Peyer's patch (tissue), 4 donors: ENCODE measurements around the gene UACA. TPM values are rescaled to one million over a fixed set of nuclear protein-coding genes. Genes with fewer than 3 reads are reported as not detected.
A peak's percentile ranks its signal among the peaks of the same experiment; 100 is the strongest.
"Not testable (repeated sequence)": the region's sequence is repeated elsewhere in the genome, so short reads cannot be mapped to it uniquely, and the experiment has no call there.

Experiments
- DNase-seq, 3 donors: peaks; one replicate each; pipeline ENCODE4 v3.0.0-alpha.2; 2017 to 2019
- H3K27ac ChIP-seq, 4 donors: fragments of 200-600 bp; sonication (generic); one replicate each; pipeline ENCODE4 v1.5.1; 2016 to 2019
- H3K27me3 ChIP-seq, 2 donors: fragments of 200-600 bp; sonication (generic); one replicate each; pipeline ENCODE4 v1.5.1; 2019
- H3K36me3 ChIP-seq, 3 donors: fragments of 200-600 bp; sonication (generic); one replicate each; pipeline ENCODE4 v1.5.1; 2016 to 2019
- H3K4me1 ChIP-seq, 4 donors: fragments of 200-600 bp; sonication (generic); one replicate each; pipeline ENCODE4 v1.5.1; 2016 to 2019
- H3K4me3 ChIP-seq, 4 donors: fragments of 200-600 bp; sonication (generic); 1 replicate in 3 of 4; 2 replicates in 1 of 4; pipeline ENCODE4 v1.5.1; 2016 to 2019; ENCODE audit warnings: mild to moderate bottlenecking in 1 of 4
- H3K9me3 ChIP-seq, 4 donors: fragments of 200-600 bp; sonication (generic); one replicate each; pipeline ENCODE4 v1.5.1; 2016 to 2019; ENCODE audit warnings: mild to moderate bottlenecking in 1 of 4
- POLR2A ChIP-seq, 2 donors: fragments of 450-650 bp; IDR thresholded peaks; one replicate each; pipeline ENCODE4 v1.5.1; 2017; ENCODE audit warnings: antibody characterized with exemption in 2 of 2, mild to moderate bottlenecking in 2 of 2, moderate library complexity in 2 of 2
- total RNA-seq, 4 donors: library from RNA; depleted of rRNA; stranded (reverse); fragments of >200 nt; gene quantifications; one replicate each; pipeline ENCODE4 v1.1.0, GENCODE V29; 2016
- TF ChIP-seq, protein P1 (sequence below), 6 experiments: fragments of 450-650 bp in 4 of 6; fragments of 200-600 bp in 2 of 6; sonication (generic) in 1 of 6; IDR thresholded peaks; one replicate each; pipeline ENCODE4 v1.5.1; 2017 to 2019; ENCODE audit warnings: antibody characterized with exemption in 6 of 6, mild to moderate bottlenecking in 3 of 6, moderate library complexity in 1 of 6

UACA gene
- total RNA-seq, 4 donors from 2014 or later, result 41.8 to 59.1 (median 46.9) TPM

- Histone ChIP-seq H3K9me3 (no peaks in the 10 kb centered on the region), H3K36me3 (no peaks in the 10 kb centered on the region), H3K27ac (peak overlapping the region in 2 of 4 donors; percentile 6 to 72), H3K4me1 (peaks cover 0 to 24% (median 0%) of the 10 kb centered on the region in 4 donors), H3K27me3 (no peaks in the 10 kb centered on the region), H3K4me3 (no peak overlapping the region)
- no peak for DNase-seq
- no peak for TF ChIP-seq POLR2A (IDR thresholded peaks at IDR 0.05)
- TF ChIP-seq, protein P1, sequence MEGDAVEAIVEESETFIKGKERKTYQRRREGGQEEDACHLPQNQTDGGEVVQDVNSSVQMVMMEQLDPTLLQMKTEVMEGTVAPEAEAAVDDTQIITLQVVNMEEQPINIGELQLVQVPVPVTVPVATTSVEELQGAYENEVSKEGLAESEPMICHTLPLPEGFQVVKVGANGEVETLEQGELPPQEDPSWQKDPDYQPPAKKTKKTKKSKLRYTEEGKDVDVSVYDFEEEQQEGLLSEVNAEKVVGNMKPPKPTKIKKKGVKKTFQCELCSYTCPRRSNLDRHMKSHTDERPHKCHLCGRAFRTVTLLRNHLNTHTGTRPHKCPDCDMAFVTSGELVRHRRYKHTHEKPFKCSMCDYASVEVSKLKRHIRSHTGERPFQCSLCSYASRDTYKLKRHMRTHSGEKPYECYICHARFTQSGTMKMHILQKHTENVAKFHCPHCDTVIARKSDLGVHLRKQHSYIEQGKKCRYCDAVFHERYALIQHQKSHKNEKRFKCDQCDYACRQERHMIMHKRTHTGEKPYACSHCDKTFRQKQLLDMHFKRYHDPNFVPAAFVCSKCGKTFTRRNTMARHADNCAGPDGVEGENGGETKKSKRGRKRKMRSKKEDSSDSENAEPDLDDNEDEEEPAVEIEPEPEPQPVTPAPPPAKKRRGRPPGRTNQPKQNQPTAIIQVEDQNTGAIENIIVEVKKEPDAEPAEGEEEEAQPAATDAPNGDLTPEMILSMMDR (IDR thresholded peaks at IDR 0.05), result no peak
Measured at GRCh38 chr15:70742928-70743327, 20.4 kb downstream of the UACA start.

DNA sequence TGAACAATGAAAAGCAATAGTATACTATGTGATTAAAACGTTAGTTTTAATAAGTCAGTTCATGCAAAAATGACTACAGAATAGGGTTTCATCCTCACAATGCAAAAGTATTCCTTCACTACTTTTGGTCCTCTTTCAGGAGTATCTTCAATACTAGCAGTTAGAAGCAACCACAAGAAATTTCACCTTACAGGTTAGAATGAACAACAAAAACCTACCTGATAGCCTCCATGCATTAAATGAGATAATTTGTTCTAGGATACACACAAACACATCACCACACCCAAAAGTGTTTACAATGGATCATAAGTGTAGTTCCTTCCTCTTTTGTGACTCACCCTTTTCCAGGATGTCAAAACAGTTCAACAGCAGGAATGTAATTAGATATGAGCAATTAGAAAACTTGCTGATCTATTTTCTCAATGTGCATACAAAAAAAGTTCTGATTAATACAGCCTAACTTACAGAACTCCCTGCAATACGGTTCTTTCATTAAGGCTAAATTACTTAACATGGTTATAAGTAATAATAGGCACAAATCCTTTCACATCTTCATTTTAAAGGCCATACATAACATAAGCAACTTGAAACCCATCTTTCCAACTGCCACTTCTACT, 21.6 kb downstream of the UACA start:
- H3K36me3 ChIP-seq, result no peaks in the 10 kb centered on the region
- no peak for TF ChIP-seq POLR2A (IDR thresholded peaks at IDR 0.05)
- TF ChIP-seq, protein P1 (IDR thresholded peaks at IDR 0.05), result no peak
- peak overlapping the region in 3 of 4 donors; percentile 19 to 72 (median 67) for H3K27ac ChIP-seq
- no peak for DNase-seq
- no peaks in the 10 kb centered on the region for H3K9me3 ChIP-seq
- peaks cover 0 to 24% (median 0%) of the 10 kb centered on the region in 4 donors for H3K4me1 ChIP-seq
- H3K4me3 ChIP-seq, result no peak overlapping the region
- no peaks in the 10 kb centered on the region for H3K27me3 ChIP-seq

DNA sequence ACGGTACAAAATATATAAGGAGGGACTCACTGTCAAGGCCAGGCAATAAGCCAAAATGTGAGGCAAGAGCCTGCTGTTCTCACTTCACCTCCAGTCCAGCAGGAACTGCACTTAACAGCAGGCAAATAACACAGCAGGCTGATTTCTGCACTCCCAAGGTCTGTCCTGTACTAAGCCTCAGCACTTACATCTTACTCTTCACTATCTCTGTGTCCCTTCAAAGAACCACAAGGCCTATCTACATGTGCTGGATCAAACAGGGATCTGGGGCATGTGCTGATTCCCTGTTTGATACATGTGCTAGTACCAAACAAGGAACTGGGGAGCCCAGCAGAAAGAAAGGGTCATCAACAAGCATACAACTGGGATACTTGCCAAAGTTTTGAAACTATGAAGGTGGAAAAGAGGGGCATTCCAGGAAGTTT, 22.2 kb downstream of the UACA start:
- Histone ChIP-seq H3K27me3 (no peaks in the 10 kb centered on the region), H3K27ac (peak overlapping the region in 3 of 4 donors; percentile 19 to 67 (median 59)), H3K36me3 (no peaks in the 10 kb centered on the region), H3K4me1 (peaks cover 0 to 24% (median 0%) of the 10 kb centered on the region in 4 donors), H3K4me3 (no peak overlapping the region), H3K9me3 (no peaks in the 10 kb centered on the region)
- TF ChIP-seq, protein P1 (IDR thresholded peaks at IDR 0.05), result no peak
- peak in 1 of 3 donors; percentile 65 for DNase-seq

- not testable (repeated sequence) for H3K27me3 ChIP-seq, H3K9me3 ChIP-seq, H3K27ac ChIP-seq, H3K4me3 ChIP-seq, H3K36me3 ChIP-seq, DNase-seq, H3K4me1 ChIP-seq
Measured at GRCh38 chr15:70735040-70735439, 28.3 kb downstream of the UACA start.

DNA sequence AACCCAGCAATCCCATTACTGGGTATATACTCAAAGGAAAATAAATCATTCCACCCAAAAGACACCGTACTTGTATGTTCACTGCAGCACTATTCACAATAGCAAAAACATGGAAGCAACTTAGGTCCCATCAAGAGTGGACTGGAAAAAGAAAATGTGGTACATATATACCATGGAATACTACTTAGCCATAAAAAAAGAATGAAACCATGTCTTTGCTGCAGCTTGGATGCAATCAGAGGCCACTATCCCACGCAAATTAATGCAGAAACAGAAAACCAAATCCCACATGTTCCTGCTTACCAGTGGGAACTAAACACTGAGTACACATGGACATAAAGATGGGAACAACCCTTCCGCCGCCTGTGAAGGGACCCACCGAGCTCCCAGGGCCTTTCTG, 34.2 kb downstream of the UACA start:
- Histone ChIP-seq H3K4me3 (no peak overlapping the region), H3K4me1 (no peaks in the 10 kb centered on the region), H3K27ac (no peak overlapping the region), H3K9me3 (no peaks in the 10 kb centered on the region), H3K36me3 (no peaks in the 10 kb centered on the region), H3K27me3 (no peaks in the 10 kb centered on the region)
- TF ChIP-seq POLR2A (IDR thresholded peaks at IDR 0.05), result no peak
- TF ChIP-seq, protein P1 (IDR thresholded peaks at IDR 0.05), result no peak
- DNase-seq, result no peak

DNA sequence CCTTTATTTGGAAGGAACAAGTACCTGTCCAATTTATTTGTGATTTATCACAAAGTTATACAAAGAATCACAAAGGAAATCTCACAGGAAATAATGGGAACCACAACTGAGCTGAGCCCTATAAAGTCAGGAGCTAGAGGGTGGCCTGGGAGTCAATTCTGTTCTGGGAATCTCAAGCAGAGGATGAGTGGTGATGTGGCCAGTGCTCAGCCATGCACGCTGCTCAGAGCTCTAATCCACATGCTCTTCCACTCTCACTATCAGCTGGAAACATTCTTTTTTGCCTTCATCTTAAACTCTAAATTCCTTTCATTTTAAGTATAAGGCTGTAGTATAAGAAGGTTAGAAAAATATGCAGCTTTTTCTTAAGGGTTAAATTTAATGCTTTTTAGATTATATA, 36.6 kb downstream of the UACA start:
- H3K4me3 ChIP-seq, result no peak overlapping the region
- no peaks in the 10 kb centered on the region for H3K27me3 ChIP-seq
- no peaks in the 10 kb centered on the region for H3K9me3 ChIP-seq
- DNase-seq, result no peak
- no peak overlapping the region for H3K27ac ChIP-seq
- peaks cover 0 to 13% (median 0%) of the 10 kb centered on the region in 4 donors for H3K4me1 ChIP-seq
- no peak for TF ChIP-seq POLR2A (IDR thresholded peaks at IDR 0.05)
- TF ChIP-seq, protein P1 (IDR thresholded peaks at IDR 0.05), result no peak
- H3K36me3 ChIP-seq, result no peaks in the 10 kb centered on the region
